GM19238 (cell line): Measurements from ENCODE around the gene DLGAP1.

ENCODE experiments used
- DNase-seq: peaks from one replicate; pipeline ENCODE4 v3.0.0; 2011; ENCODE audit warnings: low spot score; ENCODE audit not compliant: insufficient read length

DLGAP1 gene

DNA sequence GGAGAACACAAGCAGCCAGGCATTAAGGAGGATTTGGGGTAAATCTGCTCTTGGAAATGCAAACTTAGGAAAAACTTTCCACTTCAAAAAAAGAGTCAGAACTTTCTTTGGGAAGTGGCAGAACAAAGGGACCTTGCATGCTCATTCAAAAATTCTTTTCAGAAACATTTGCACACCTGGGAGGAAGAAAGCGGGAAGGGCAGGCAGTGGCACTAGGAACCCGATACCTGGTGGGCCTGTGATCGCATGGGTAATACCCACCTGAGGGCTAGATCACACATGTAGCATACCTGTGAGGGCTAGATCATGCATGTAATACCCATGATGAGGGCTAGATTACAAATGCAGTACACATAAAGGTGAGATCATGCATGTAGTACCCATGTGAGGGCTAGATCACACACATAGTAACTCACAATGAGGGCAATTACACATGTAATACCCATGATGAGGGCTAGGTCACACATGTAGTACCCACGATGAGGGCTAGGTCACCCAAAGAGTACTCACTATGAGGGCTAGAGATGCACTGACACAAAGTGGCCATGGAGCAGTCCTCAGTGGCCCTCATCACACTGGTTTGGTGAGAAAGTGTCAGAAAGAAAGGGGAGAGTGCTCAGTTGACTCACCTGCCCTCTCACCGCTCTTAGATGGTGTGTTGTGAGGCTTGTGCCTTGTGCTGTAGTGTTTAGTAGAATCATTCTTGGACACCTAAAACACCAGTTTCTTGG is 212.5 kb downstream of the DLGAP1 start:
- no peak for DNase-seq

DNA sequence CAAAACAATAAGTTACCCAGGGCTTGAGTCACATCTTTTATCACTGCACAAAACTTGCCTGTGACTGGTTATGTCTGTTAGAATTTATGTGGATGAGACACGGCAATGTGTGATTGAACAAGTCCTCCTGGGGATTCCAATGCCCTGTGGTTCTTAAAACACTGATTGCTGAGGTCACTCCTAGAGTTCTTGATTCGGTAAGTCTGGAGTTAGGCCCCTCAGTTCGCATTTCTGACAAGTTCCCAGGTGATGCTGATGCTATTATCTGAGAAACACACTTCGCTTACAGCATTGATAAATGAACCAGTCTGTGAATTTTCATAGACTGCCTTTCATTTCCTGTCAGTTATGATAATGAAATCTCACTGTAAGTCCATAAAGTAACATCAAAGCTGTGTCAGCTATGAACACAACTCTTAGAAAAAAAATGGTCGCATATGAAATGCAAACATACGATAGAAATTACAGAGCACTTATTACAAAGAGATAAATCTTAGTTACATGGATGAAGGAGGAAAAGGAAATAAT is 214.0 kb downstream of the DLGAP1 start:
- no peak for DNase-seq

DNA sequence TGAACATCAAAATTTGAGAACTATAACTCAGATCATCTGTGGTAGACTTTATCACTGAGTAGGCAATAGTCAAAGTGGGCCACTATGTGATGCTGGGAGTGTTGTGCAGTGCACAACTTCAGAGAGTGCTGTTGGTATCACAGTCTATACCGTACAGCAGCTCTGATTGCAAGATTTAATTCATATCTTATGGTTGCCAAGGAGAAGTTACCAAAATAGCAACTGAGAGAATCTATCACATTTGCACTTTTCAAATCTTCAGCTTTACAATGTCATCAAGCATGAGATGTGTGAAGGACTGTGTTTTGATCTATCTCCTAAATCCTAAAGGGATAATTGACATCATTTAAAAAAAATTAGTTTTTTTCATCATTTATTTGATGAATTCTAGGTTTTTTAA is 216.1 kb downstream of the DLGAP1 start:
- no peak for DNase-seq

DNA sequence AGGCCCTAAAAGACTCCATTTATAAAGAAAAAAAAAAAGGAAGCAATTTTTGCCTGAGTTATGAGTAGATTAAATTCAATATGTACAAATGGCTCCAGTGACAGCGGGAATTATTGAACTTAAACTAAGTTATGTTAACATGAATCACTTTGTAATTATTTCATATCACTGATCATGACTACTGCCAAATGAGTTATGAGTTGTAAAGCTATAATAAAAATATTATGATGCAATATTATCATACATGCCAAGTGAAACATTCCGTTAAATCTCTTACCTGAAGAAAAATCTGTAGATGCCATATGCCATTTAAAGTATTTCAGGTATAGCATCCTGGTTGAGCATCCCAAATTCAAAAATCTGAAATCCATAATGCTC is 217.5 kb downstream of the DLGAP1 start:
- DNase-seq: no peak

DNA sequence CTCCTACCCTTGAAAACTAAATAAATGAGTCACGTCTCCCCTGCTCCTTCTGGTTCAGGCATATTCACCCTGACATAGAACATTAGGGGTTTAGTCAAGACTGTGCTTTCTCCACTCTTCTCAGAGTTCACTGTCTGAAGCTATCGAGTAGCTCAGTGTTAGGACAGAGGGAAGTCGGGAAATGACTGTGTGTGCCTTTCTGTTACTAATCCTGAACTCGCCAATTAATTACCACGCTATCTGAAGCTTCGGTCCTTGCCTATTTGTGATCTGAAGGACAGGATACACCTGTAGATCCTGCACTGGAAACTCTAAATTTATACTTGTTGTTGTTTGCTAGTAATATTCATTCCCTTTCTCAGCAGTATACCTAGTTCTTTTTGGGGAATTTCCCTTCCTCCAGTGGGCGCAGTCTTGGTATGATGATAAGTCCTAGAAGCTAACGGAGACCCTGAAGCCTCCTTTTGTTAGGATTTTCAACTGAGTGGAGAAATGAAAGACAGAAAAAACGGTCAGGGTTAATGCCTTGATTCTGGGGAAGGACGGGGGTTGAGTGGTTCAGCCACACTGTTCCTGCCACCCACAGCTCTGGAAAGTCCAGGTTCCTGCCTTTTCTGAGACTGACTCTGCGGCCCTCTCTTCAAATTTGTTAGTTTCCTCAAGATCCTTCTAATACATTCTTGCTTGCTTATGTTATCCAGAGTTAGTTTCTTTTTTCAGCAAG is 218.0 kb downstream of the DLGAP1 start:
- no peak for DNase-seq

DNA sequence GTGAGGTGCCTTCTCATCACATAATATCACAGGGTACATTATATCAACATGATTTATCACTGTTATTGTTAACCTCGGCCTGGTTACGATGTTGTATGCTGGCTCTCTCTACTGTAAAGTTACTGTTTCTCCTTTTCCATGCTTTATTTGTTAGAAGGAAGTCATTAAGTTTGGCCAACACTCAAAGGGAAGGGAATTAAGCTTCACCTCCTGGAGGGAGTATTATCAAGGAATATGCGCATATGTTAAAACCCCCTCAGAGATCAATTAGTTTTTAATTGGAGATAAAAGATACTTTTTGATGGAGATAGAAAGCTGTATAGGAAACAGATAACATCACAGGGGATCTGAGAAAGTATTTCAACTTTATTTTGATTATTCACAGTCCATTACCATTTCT is 221.6 kb downstream of the DLGAP1 start:
- DNase-seq: no peak

DNA sequence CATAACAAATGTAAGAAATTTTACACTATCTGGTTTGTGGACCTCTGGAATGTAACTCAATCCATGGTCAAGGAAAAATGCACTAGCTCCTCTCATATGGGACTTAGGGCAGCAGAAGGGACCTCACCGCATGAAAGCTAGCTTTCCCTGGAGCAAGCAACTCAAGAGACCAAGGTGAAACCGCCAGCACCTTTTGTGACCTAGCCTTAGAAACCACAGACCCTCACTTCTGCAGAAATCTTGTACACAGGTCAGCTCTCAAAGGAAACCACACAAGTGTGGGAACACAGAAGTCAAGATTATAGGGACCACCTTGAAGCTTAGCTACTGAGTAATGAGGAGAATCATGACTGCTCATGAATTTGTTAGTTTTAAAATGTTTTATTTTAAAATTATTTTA is 222.5 kb downstream of the DLGAP1 start:
- no peak for DNase-seq

DNA sequence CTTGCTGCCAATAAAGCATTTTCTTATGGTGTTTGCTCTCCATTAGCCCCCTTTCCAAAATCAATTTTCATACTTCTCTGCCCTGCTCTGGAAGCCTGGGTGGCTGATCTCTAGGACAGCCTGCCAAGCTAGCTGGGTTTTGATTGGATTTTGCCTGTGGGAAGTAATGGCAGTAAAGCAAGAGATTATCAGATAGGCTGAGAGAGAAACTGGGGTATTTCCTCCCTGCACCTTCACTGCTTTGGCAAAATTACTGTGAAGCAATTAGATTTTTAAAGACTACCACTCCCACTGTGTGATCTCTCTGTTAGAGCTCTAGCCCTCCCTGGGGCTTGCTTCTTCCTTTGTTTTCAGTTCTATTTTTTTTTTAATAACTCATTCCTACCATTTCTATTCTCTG is 223.8 kb downstream of the DLGAP1 start:
- DNase-seq: no peak

DNA sequence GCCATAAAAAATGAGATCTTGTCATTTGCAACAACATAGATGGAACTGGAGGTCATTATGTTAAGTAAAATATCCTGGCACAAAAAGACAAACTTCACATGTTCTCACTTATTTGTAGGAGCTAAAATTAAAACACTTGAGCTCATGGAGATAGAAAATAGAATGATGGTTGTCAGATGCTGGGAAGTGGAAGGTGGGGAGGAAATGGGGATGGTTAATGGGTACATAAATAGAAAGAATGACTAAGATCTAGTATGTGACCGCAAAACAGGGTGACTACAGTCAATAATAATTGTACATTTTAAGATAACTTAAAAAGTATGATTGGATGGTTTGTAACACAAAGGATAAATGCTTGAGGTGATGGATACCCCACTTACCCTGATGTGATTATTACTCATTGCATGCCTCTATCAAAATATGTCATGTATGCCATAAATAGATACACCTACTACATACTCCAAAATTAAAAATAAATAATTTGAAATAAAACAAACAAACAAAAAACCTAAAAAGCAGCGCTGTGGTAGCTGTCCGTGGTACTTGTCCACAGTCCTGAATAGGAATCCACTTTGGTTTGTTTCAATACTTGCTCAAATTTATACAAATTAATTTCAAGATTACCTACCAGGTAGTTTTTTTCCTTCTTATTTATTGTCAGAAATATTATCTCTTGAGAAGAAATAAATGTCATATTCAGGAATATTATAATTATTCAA is 224.5 kb downstream of the DLGAP1 start:
- no peak for DNase-seq

DNA sequence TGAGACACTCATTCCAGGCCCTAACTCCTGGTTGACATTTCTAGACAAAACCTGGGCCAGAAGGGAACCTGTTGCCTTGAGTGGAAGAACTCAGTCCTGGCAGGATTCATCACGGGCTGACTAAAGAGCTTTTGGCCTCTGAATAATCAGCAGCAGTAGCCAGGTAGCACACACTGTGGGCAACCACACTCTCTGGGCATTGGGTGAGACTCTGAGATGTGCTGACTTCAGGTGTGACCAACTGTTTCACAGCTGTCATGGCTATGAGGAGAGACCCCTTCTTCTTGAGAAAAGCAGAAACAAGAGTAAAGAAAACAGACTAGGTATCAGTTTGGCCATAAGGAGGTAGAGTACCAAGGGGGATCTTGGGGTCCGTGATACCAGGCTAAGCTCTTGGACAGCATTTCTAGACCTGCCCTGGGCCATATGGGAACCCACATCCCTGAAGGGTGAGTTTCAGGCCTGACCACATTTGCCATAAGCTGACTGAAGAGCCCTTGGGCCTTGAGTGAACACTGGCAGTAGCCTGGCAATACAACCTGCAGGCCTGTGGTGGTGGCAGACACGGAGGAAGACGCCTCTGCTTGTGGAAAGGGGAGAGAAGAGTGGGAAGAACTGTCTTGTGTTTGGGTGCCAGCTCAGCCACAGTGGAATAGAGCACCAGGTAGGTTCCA is 230.9 kb downstream of the DLGAP1 start:
- no peak for DNase-seq

DNA sequence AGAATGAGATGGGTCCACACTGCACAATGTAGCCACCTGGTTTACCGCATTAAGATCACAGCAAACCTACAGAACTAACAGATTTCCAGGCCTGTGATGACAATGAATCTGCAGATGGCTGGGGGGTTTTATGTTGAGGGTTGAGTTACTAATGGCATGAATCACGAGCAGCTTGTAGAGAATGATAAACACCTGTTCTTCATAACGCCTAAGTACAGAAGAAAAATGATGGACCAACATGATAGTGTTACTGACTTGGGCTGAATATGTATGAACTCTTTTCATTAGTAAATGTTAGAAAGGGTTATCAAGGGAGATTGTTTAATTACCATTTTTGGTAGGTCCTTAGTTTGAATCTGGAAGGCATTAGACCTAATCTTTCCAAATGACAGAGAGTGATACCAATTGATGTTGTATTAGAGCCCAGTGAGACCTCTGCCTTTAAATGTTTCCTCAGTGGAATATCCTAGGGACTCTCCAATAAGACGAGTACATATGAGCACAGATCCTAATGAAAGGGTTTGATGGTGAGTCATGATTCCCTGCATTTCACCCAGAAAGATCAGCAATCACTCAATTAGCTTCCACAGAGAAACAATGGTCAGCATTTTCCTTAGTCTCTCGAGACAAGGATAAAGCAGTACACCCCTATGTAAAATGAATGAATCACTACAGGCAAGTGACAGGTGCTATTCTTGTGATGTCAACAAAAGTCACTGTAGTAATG is 243.8 kb downstream of the DLGAP1 start:
- DNase-seq: no peak

DNA sequence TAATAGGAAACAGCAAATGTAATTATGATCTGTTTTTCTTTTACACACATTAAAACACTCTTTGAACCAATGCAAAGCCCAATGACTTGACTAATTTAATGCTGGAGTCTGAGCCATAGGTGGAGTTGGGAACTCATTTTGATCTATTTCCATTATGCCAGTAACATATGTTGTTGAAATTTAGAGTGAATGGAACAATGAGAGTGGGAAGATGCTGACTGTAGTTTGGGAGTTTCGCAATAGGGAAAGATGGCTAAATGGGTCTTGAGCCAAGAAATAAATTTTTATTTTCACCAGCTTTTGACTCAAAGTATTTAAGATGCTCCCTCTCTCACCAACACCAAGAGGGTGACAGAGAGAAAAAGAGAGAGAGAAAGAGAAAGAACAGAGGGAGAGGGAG is 246.7 kb downstream of the DLGAP1 start:
- DNase-seq: no peak

DNA sequence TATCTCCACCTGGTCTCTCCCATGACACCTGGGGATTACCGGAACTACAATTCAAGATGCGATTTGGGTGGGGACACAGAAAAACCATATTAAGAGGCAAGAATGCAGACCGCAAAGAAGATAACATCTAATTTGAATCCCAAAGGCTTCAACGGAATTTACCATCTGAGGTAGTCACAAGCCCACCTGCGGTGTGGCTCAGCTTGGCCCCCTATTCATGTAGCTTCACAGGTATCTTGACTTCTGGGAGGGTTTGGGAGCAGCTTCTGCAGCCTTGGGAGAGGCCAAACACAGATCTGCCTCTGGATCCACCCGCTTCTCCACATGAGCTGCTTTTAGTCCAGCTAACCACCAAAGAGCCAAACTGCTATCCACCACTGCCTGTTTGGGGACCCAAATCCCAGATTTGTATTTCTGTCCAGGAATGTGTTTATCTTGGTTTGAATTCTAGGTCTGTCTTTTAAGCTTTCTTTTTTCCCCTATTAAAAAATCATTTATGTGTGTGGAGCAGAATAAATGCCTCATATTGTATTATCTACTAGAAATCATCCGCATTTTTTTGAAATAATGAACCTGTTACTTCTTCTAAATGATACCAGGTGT is 247.6 kb downstream of the DLGAP1 start:
- no peak for DNase-seq

DNA sequence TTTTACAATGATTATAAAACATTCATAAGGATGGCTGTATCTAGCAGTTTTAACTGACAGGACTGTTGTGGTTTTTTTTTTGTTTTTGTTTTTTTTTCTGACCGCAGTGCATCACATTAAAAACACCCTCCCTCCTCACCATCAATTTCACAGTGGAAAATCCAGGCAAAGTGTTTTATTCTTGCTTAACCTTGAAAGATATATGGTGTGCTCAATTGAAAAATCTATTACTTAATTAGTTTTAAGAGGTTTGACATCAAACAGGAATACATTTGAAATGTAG is 250.7 kb downstream of the DLGAP1 start:
- DNase-seq: no peak

DNA sequence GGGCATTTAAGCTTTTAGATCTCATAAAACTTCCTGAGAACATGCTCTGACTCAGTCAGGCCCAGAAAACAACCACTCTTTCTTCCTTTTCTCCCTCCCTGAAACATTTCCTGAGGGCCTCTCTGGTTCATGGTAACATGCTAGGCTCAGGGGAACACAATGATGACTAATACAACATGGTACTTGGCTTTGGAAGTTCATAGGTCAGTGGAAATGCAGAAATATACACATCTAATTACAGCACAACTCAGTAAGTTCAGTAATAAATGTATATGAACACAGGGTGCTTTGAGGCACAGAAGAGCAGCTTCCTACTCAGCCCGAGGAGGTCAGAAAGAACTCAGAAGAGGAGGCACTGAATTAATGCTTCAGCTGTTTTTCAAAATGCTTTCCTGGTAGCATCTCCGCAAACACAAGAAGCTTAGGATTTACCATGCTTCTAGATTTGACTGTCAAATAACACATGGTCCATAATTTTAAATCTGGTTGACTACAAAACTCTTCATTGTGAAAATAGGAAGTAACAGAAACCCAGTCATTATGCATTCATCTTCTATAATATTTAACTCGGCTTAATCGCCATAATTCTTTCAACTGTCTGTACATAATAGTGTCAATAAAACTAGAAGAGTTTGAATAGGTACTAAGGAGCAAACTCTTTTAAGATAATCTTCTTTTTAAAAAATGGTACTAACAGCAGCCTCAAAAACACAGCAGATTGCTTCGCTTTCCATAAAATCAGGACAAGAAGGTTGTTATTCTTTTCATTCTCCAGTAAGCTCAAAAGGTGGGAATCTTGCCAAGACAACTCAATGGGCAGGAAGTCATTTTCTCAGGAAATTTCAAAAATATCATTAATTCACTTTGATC is 251.3 kb downstream of the DLGAP1 start:
- DNase-seq: no peak

DNA sequence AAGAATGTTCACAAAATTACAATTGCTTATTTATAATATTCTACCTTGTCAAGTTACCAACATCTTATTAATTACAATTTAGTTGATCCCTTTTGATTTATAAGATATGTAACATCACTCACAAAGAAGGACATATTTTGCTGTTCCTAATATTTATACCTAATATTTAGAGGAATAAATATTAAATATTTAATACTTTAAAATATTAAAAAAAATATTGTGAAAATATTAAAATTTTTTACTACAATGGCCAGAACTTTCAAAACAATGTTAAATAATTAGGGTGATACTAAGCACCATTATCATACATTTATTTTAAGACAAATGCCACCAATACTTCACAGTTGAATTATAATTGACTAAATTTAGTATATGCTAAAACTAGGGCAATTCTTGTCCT is 254.7 kb downstream of the DLGAP1 start:
- DNase-seq: no peak

DNA sequence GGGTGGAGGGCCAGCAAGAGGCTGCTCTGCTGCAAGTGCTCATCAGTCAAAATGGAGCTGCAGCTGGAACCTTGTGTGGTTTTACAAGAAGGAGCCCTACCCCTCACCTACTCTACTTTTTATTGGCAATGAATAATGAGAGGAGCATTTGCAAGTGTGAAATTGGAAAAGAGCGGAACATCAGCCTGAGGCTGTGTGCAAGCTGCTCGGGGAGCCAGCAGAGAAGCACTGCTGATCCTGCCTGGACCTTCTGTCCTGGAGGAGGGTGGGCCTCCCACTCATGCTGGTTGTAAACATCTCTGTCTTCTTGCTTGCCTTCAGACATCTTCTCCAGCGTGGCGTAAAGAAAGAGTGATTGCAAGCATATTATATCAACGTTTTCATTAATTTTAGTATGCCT is 256.2 kb downstream of the DLGAP1 start:
- DNase-seq: no peak

DNA sequence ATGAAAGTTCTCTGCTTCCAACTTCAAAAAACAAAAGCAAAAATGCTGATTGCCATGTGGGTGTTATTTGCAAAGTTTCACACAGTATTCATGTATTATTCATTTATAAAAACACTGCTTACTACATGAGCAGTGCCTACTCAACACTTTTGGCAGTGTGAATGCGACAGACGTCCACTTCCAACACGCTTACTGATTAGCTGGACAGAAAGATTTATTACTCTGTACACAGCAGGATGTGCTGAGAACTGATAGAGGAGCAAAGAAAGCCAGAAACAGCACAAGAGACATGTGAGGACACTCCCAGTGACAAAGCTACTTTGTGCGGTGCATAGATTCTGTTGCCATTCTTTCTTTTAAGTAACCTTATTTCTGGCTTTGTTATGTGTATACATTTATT is 258.8 kb downstream of the DLGAP1 start:
- no peak for DNase-seq

DNA sequence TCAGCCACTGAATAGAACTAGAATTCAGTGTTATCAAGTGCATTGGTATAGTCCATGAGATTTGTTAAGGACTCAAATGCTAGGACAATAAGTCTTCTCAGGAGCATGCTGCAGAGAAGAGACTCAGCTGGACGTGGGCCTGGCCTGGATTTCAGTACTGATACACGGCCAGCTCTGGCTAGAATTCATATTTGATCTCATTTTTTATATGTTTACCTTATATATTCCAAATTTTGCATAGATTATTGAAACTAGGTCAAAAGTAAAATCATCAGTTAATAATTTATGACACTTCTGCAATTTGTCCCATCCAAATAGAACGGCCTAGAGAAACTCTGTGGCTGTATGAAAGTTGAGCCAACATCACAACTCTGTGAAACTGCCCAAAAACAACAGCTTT is 262.0 kb downstream of the DLGAP1 start:
- no peak for DNase-seq
